DOHH2 (cell line): ENCODE data around the gene PAK1.

ENCODE experiments used
- H3F3A ChIP-seq: fragments of 200-600 bp; sonication (generic), shearing (Covaris generic); 2 replicates; pipeline ENCODE4 v1.6.0; 2016; ENCODE audit warnings: antibody characterized with exemption, mild to moderate bottlenecking; ENCODE audit not compliant: control insufficient read depth, insufficient read depth
- H3K27ac ChIP-seq: fragments of 200-600 bp; sonication (generic); 2 replicates; pipeline ENCODE4 v1.5.1; 2014; ENCODE audit warnings: low read depth, mild to moderate bottlenecking, low read length, moderate library complexity
- H3K27me3 ChIP-seq: fragments of 200-600 bp; sonication (generic); 2 replicates; pipeline ENCODE4 v1.6.1; 2014; ENCODE audit warnings: mild to moderate bottlenecking, low read length, mixed read lengths; ENCODE audit not compliant: control insufficient read depth
- H3K36me3 ChIP-seq: fragments of 200-600 bp; sonication (generic); 2 replicates; pipeline ENCODE4 v1.6.1; 2014; ENCODE audit warnings: mild to moderate bottlenecking, low read length, moderate library complexity, mixed read lengths; ENCODE audit not compliant: control insufficient read depth
- H3K4me1 ChIP-seq: fragments of 200-600 bp; sonication (generic); 2 replicates; pipeline ENCODE4 v1.6.1; 2014; ENCODE audit warnings: mild to moderate bottlenecking, low read length, mixed read lengths; ENCODE audit not compliant: control insufficient read depth
- H3K4me2 ChIP-seq: fragments of 200-600 bp; sonication (generic); 2 replicates; pipeline ENCODE4 v1.6.0; 2014; ENCODE audit warnings: mild to moderate bottlenecking, low read length, moderate library complexity
- H3K4me3 ChIP-seq: fragments of 200-600 bp; sonication (generic); 2 replicates; pipeline ENCODE4 v1.5.1; 2014; ENCODE audit warnings: mild to moderate bottlenecking, low read length, mixed read lengths
- H3K79me2 ChIP-seq: fragments of 200-600 bp; sonication (generic); 2 replicates; pipeline ENCODE4 v1.6.1; 2014; ENCODE audit warnings: mild to moderate bottlenecking, low read length, mixed read lengths; ENCODE audit not compliant: control insufficient read depth
- H3K9me2 ChIP-seq: fragments of 200-600 bp; sonication (generic); replicated peaks from 2 replicates; pipeline ENCODE4 v1.6.1; 2014; ENCODE audit warnings: mild to moderate bottlenecking, low read length, mixed read lengths; ENCODE audit not compliant: control insufficient read depth
- H3K9me3 ChIP-seq: fragments of 200-600 bp; sonication (generic); 2 replicates; pipeline ENCODE4 v1.6.1; 2014; ENCODE audit warnings: antibody characterized with exemption, low read length, mixed read lengths; ENCODE audit not compliant: control insufficient read depth, insufficient read depth
- H4K20me1 ChIP-seq: fragments of 200-600 bp; sonication (generic); 2 replicates; pipeline ENCODE4 v1.6.0; 2014; ENCODE audit warnings: low read depth, mild to moderate bottlenecking, antibody characterized with exemption, low read length, moderate library complexity; ENCODE audit not compliant: control insufficient read depth, insufficient read depth
- CTCF ChIP-seq: fragments of 200-600 bp; sonication (generic); IDR thresholded peaks from one replicate; pipeline ENCODE4 v1.5.1; 2014; ENCODE audit warnings: antibody characterized with exemption, mild to moderate bottlenecking, low read depth, low read length; ENCODE audit not compliant: poor library complexity, severe bottlenecking
- EZH2phosphoT487 ChIP-seq: fragments of 200-600 bp; sonication (generic); IDR thresholded peaks from 2 replicates; pipeline ENCODE4 v1.6.1; 2017; ENCODE audit warnings: borderline replicate concordance, mild to moderate bottlenecking, antibody characterized with exemption, low read length, moderate library complexity, mixed read lengths

PAK1 gene

GRCh38 chr11:77316733-77317342 lies 157.1 kb downstream of the PAK1 start:
- H3K9me3 ChIP-seq, result no peaks in the 10 kb centered on the region
- H3K4me1 ChIP-seq, result no peaks in the 10 kb centered on the region
- H4K20me1 ChIP-seq, result no peaks in the 10 kb centered on the region
- no peak overlapping the region for H3K4me2 ChIP-seq
- TF ChIP-seq EZH2phosphoT487 (no peak), CTCF (no peak)
- no peaks in the 10 kb centered on the region for H3K9me2 ChIP-seq
- H3K79me2 ChIP-seq, result no peaks in the 10 kb centered on the region
- no peaks in the 10 kb centered on the region for H3K36me3 ChIP-seq
- H3K27me3 ChIP-seq, result peaks cover 5% of the 10 kb centered on the region; the same call in 1 of the 2 replicates
- H3K4me3 ChIP-seq, result no peak overlapping the region
- no peak overlapping the region for H3K27ac ChIP-seq
- H3F3A ChIP-seq, result no peaks in the 10 kb centered on the region

GRCh38 chr11:77312107-77312506 lies 161.8 kb downstream of the PAK1 start:
- H3K4me1 ChIP-seq, result no peaks in the 10 kb centered on the region
- H3K4me2 ChIP-seq, result no peak overlapping the region
- H3K9me3 ChIP-seq, result no peaks in the 10 kb centered on the region
- no peak for TF ChIP-seq CTCF
- no peak for TF ChIP-seq EZH2phosphoT487
- H3K27me3 ChIP-seq, result peaks cover 5% of the 10 kb centered on the region; the same call in 1 of the 2 replicates
- no peaks in the 10 kb centered on the region for H3K79me2 ChIP-seq
- H4K20me1 ChIP-seq, result no peaks in the 10 kb centered on the region
- no peak overlapping the region for H3K27ac ChIP-seq
- no peaks in the 10 kb centered on the region for H3K36me3 ChIP-seq
- H3K9me2 ChIP-seq, result no peaks in the 10 kb centered on the region
- no peaks in the 10 kb centered on the region for H3F3A ChIP-seq
- H3K4me3 ChIP-seq, result no peak overlapping the region

GRCh38 chr11:77311701-77312100 lies 162.2 kb downstream of the PAK1 start:
- Histone ChIP-seq H3F3A (no peaks in the 10 kb centered on the region), H4K20me1 (no peaks in the 10 kb centered on the region), H3K4me3 (no peak overlapping the region), H3K9me3 (no peaks in the 10 kb centered on the region), H3K9me2 (no peaks in the 10 kb centered on the region), H3K36me3 (no peaks in the 10 kb centered on the region), H3K79me2 (no peaks in the 10 kb centered on the region), H3K4me1 (no peaks in the 10 kb centered on the region), H3K27me3 (peaks cover 2% of the 10 kb centered on the region; the same call in 1 of the 2 replicates), H3K27ac (no peak overlapping the region), H3K4me2 (no peak overlapping the region)
- TF ChIP-seq EZH2phosphoT487, result no peak
- TF ChIP-seq CTCF, result no peak
